Thyroid gland (tissue), 4 donors: Measurements from ENCODE around the gene SEMA5A.

ENCODE experiments used
- CTCF ChIP-seq, 6 experiments: fragments of 200-600 bp in 3 of 6; fragments of 450-650 bp in 3 of 6; sonication (generic) in 3 of 6; IDR thresholded peaks; one replicate each; pipeline ENCODE4 v1.5.1; 2016 to 2019; ENCODE audit warnings: antibody characterized with exemption in 6 of 6, mild to moderate bottlenecking in 2 of 6, inconsistent platforms in 1 of 6, moderate library complexity in 1 of 6
- POLR2A ChIP-seq, 2 donors: fragments of 450-650 bp; IDR thresholded peaks; one replicate each; pipeline ENCODE4 v1.6.1; 2017; ENCODE audit warnings: antibody characterized with exemption in 2 of 2, mild to moderate bottlenecking in 2 of 2, moderate library complexity in 1 of 2

DNA sequence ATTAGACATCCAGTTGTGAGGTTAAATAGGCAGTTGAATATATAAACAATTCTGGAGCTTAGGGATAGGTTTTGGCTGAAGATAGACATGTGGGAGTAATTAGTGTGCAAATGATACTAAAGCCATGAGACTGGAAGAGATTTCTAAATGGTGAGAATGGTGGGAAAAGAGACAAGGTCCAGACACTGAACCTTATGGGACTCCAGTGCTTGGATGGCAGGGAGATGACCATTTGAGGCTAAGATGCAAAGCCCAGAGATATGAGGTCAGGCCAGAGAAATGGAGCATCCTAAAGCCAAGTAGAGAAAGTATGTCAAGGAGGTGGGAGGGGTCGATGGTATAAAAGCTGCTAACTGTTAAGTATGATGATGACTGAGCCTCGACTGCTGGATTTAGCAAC, 115.6 kb downstream of the SEMA5A start:
- TF ChIP-seq CTCF (IDR thresholded peaks at IDR 0.05) (no peak), POLR2A (IDR thresholded peaks at IDR 0.05) (no peak)
